AML-193 (cell line): ENCODE measurements around the gene MS4A4A.
"Not testable (repeated sequence)": the region's sequence is repeated elsewhere in the genome, so short reads cannot be mapped to it uniquely, and the experiment has no call there.

Experiments
- DNase-seq, 2 experiments: peaks; one replicate each; lab custom pipeline; 2025; lab: John Stamatoyannopoulos, UW

MS4A4A gene

DNA sequence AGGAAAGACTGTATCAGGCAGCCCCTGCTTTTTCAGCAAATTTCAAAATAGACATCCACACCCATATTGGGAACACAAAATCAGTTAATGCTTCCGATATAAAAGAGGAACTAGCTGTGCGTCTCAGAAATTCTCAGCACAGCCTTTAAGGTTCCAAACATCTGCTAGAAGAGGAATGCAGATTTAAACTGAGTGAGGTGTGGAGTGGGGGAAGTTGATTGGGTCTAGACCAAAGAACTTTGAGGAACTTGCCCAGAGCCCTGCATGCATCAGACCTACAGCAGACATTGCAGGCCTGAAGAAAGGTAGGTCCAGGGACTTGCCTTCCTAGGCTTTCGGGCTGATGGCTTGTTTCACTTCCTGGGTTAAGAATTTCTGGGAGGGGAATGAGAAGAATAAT is at the start of gene MS4A4A:
Gene MS4A4A (plus strand): TSS at position 255 of the 400 bp plus-strand sequence. CDS start 10 bp downstream, at position 265.
- peak; percentile 80 to 81 for DNase-seq

DNA sequence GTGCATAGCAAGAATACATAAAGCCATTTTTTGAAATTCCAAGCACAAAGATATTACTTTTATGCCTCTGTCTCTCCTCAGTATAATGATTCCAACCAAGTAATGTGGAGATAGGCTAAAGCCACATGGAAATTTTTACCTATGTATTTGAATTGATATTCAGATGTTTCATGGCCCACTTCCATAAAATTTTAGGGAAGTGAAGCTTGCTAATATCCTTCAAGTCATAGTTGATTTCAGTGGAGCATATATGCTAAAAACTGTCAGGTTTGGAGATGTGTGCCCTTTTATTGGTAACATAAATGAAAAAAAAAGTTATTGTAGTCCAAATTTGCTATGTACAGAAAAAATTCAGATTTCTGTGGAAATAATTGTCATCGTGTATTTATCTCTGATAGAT is 49.8 kb upstream of the MS4A4A start:
- no peak for DNase-seq

DNA sequence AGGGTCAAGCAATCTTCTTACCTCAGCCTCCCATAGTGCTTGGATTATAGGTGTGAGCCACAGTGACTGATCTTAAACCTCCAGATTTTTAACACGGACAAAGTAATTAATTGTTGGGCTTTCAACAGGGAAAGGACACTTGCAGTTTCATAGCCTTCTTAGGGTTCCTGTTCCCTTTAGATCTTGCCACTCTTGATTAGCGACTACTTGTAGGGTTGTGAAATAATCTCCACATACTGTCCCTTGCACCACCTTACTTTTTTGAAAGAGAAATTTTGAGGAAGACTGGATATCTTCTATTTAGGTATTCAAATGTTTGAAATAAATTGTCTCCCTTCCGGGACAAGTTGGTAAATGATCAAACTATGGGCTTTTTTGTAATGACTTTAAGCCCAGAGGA is 45.1 kb upstream of the MS4A4A start:
- peak; percentile 25 to 44 for DNase-seq

DNA sequence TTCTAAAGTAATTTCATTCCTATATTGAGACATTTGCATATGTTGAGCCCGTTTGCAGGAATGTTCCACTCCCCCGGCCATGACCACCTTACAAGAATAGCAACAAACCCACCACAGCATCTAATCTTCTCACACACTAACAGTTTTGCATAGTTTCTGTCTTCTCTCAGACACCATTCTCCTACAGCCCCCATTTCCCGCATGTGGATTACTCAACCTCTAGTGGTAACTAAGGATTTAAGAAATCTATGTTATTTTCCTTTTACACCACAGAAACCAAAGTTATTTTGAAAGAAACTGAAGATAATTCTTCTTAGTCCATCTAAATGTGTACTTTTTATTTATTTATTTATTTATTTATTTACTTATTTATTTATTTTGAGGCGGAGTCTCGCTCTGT is 39.8 kb upstream of the MS4A4A start:
- no peak for DNase-seq

DNA sequence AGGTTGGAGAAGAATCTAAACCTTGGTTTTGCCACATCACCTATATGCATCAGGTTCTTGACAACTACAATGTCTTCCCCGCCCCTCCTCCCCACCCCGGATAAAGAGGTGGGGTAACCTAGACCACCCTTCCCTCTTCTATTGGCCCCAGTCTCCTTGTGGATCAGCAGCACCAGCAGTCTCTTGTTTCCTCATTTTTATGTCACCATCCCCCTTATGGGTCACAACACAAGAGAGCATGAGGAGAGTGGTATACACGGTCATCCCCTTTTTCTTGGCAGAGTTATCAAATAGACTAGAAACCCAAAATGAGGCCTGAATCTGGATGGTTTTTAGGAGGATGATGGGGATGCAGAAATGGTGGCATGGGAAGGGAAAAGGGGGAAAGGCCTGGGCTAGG is 38.7 kb upstream of the MS4A4A start:
- DNase-seq = no peak

DNA sequence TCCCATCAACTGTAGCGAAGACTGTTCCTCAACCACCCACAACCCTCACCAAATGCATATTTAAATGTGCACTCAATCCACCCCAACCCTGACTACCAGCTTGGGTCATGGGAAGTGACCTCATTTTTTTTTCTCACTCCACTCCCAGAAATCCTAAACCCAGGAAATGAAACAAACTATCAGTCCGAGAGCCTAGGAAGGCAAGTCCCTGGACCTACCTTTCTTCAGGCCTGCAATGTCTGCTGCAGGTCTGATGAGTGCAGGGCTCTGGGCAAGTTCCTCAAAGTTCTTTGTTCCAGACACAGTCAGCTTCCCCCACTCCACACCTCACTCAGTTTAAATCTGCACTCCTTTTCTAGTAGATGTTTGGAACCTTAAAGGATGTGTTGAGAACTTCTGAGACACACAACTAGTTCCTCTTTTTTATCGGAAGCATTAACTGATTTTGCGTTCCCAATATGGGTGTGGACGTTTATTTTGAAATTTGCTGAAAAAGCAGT is 37.7 kb upstream of the MS4A4A start, which contains the start of gene MS4A4E:
Gene MS4A4E (minus strand): TSS at position 398 of the 500 bp plus-strand sequence. CDS start 13,082 bp downstream, outside the sequence.
- peak; percentile 54 to 56 for DNase-seq

DNA sequence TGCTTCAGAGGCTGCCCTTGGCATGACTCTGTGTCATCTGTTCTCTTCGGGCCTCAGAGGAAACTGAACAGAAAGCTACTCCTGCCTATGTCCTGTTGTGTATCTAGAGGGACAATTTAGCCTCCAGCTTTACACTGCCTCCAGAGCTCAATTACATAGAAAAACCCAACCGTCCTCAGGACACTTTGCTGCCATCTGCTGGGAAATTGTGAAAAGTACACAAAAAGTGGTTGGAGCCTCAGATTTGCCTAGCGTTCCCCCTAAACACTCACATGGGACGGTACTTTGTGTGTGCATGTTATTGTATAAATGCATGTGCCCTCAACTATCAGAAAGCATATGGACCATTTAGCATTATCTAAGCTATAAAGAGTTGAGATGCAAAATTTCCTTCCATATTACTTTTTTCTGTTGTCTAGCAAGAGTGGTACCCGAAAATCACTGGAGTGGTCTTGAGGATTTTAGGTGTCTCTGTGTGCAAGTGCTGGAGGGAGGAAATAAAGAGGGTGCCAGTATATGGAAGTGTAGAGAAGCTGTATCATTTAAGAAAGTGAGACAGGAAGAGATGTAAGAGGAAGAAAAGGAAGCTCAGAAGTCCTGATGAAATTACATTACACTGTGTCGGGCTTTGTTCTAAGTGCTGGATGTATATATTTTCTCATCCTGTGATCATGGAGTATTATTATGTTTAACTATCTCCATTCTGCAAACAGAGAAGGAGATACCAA is 28.8 kb upstream of the MS4A4A start:
- peak; percentile 20 to 40 for DNase-seq

DNA sequence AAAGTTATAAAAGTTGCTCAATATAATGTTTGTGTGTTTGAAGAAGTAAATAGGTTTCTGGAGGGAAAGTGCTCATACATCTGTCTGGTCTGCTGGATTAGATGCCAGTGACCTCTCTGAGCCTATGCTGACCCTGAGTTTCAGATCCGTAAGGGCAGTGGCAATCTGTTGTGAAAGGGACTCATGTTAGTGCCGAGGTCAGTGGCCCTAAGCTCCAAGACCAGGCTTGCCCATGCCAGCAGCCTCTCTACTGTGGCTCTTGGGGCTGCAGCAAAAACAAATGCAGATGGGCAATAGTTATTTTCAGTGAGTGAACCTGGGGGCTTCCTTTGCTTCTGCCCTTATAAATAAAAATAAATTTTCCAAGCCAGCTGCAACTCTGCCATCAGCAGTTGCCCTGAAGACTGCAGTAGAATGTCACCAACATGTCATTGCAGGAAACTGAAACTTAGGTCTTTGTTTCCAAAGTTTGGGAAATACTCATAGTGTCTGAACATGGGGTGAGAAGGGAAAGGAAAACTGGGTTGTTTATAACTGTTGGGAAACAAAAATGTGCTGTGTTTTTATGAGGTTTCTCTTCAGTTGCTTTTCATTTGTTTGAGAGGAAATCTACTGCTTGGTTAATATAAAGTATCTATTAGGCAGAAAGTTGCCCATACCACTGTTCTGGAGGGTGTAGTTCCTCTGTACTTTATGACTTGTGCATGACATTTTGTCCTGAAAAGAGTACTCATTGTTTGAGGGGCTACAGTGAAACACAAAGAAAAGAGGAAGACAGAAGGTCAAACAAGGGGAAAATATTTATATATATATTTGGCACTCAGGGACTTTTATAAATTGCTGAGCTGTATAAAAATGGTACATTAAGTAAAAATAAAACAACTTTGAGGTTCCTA is 28.0 kb upstream of the MS4A4A start:
- no peak for DNase-seq

DNA sequence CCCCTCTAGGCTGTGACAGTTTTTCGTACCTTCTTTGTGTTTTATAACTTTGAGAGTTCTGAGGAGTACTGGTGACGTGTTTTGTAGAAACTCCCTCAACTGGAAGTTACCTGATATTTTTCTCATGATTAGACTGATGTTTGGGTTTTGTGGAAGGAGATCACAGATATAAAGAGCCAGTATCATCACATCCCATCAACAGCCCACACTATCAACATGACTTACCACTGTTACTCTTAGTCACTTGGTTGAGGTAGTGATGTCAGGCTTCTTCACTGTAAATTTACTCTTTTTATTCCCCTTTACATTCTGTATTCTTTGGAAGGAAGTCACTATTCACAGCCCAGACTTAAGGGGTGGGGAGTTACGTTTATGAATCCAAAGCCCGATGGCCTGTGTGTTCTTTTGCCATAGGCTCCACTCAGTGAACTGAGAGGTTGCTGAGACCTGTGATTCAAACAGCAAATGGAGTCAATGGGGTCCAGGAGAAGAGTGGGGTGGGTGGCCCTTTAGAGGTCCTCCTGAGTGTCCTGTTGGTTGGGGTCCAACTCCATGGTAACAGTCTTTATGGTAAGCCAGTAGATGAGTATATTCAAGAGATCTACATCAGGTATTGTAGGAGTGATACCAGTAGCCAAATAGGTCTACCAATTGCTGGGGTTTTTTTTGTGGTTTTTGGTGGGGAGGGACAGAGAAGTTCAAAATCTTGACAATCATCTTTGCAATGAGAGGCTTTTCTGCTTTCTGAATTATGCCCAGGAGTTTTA is 22.3 kb upstream of the MS4A4A start:
- no peak for DNase-seq

DNA sequence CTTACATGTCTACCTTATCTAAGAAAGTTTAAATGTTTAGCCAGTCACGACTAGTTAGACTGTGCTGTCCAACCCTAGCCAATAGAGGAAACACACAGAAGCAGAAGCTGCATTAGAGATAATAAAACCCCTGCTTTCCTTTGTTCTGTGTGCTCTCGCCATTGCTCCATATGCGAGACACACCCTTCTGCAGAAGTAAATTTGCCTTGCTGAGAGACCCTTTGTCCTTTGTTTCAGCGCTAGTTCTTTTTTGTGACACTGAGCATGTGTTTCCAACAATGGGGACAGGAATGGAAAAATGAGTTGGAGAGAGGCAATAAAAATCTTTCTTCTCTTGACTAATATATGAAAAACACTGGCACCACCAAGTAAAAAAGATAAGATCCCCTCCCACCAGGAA is 19.5 kb upstream of the MS4A4A start:
- DNase-seq = no peak

DNA sequence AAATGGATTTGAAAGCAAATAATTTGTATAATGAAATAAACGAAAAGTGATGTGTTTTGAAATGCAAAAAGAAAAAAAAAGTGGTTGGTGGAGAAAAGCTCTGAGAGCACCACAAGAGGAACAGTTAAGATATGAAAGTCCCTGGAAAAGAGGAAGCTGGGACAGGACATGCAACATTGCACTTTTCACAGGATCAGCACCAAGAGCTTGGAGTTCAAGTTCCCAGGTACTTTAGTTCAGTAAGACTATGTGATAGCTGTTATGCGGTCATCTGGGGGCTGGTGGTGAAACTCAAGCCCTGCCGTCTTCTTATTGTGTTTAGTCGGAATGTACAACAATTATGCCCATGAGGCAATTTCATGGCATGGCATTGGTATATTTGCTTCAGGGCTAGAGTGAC is 17.1 kb upstream of the MS4A4A start:
- peak; percentile 28 to 32 for DNase-seq

DNA sequence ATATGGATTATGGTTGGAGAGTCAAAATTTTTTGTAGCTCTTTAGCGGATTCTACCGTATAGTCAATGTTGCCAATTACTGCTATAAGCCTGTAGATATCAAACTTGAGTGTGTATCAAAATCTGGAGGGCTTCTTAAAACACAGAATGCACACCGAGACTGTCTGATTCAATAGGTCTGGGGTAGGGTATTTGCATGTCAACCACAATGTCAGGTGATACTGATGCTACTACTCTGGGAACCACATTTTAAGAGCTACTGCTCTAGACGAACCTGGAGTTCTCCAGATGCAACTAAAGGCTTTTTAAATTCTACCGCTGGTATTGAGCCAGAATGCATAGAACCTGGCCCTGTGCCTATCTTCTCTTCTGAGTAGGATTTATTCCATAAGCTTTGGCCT is 15.8 kb upstream of the MS4A4A start:
- no peak for DNase-seq

DNA sequence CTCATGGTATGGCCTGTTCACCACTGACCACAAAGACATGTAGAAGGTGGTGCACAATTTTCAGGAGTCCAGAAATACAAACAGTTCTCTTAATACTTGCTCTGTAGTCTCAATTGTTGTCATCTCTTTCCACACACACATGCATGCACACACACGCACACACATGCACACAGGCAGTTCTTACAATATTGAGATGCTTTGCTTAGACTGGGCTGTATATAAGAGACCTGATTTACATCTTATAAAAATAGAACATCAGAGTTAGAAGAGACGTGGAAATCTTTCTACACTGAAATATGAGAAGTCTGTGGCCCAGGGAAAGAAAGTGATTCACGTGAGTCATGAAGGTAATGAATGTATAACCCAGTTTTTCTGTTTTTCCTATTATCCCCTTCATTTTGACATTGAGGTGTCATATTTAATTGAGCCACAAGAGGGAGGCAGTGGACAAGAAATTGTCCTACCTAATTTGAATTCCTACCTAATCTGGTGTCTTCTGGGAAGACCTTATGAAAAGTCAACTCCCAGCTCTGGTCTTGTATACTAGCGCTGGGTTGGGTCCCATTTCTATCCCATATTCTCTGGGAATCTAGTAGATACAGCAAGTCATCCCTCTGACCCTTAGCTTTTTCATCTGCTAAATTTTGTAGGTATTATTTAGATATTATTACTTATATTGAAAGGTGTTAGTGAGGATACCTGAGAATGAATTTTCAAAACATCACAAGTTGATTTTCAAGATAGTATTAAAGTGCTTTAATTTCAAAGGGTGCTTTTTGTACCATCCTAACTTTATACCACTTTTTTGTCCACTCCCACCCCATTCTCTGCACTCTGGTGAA is 14.9 kb upstream of the MS4A4A start:
- peak; percentile 15 to 58 for DNase-seq

DNA sequence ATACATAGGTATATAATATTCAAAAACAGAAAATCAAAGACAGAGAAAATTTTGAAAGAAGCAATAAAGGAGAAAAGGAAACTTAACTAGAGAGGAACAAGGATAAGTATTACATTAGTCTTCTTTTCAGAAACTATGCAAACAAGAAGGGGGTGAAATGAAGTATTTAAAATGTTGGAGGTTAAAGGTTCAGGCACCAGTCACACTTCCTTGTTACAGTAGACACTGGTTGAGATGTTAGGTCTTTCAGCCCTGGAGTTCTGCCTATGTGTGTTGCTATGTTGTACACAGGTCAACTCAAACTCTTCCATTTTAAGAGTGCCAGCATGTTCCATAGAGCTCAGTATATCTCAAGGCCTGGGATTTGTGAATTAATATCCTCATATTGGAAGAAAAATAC is 6.0 kb upstream of the MS4A4A start:
- DNase-seq = no peak

DNA sequence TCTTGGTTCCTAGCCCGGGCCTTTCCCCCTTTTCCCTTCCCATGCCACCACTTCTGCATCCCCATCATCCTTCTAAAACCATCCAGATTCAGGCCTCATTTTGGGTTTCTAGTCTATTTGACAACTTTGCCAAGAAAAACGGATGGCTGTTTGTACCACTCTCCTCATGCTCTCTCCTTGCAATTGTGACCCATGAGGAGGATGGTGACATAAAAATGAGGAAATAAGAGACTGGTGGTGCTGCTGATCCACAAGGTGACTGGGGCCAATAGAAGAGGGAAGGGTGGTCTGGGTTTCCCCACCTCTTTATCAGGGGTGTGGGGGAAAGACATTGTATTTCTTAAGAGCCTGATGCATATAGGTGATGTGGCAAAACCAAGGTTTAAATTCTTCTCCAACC is 1.0 kb downstream of the MS4A4A start:
- DNase-seq = no peak

DNA sequence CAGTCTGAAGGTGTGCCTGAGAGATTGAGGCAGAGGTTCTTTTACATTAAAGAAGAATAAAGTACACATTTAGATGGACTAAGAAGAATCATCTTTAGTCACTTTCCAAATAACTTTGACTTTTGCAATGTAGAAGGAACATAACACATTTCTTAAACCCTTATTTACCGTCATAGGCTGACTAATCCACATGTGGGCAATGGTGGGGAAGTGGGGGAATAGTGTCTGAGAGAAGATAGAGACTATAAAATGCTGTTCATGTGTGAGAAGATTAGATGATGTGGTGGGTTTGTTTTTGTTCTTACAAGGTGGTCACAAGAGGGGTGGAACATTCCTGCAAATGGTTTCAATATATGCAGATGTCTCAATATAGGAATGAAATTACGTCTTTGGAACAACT is 1.8 kb downstream of the MS4A4A start:
- no peak for DNase-seq

DNA sequence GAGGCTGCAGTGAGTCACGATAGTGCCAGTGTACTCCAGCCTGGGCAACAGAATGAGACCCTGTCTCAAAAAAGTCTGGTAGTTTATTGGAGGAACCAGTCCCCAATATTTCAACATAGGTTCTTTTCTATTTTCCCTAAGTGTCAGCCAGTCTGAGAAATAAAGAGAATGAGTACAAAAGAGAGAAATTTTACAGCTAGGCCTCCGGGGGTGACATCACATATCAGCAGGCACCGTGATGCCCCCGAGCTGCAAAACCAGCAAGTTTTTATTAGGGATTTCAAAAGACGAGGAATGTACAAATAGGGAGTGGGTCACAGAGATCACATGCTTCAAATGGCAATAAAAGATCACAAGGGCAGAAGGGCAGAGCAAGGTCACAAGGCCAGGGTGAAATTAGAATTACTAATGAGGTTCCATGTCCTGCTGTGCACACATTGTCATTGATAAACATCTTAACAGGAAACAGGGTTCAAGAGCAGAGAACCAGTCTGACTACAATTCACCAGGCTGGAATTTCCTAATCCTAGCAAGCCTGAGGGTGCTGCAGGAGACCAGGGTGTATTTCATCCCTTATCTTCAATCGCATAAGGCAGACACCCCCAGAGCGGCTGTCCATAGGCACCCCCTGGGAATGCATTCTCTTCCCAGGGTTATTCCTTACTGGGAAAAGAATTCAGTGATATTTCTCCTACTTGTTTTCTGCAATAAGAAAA is 5.1 kb downstream of the MS4A4A start:
- DNase-seq = not testable (repeated sequence)

DNA sequence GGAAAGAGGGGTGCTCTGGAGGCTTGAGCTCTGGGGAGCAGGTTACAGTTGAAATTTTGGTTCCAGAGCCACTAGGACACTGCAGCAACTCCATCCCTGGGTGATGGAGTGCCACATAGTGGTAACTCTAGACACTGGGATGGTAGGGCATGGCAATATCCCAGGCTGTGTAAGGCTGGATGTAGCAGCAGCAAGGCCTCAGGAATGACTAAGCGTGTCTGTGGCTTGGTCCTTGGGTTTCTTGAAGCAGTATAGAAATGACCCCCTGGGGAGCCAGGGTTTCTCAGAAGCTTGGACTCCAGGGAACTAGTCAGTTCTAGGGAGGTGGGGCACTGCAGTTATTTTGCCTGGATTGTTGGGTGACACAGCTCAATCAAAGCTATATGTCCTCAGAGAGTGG is 8.1 kb downstream of the MS4A4A start:
- DNase-seq = no peak

DNA sequence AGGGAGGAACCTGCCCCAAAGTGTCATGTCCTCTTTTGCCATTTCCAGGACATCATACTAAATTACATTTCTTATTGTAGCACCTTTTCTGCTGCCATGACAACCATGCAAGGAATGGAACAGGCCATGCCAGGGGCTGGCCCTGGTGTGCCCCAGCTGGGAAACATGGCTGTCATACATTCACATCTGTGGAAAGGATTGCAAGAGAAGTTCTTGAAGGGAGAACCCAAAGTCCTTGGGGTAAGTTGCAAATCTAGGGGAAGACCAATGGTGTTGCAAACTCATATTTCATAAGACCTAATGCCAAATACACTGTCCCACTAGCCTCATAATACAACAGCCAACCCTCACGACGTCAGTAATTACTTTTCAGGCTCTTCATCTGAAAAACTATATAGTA is 11.7 kb downstream of the MS4A4A start:
- no peak for DNase-seq

DNA sequence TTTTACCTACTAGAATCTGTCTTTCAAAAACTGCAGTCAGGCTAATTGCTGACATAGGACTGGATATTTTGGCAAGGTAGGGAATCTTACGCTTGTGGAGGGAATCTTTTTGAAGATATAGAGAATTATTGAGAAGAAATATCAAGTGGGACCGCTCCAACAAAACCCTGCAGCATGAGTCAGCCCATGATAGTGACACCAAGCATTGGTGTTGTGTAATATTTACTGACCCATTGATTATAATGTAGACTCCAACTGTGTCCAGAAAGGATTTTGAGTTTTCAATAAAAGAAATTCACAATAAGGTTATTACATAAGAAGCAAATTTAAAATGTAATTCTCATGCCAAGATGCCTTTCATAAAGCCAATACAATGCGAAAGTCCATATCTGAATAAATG is 20.7 kb downstream of the MS4A4A start:
- no peak for DNase-seq

DNA sequence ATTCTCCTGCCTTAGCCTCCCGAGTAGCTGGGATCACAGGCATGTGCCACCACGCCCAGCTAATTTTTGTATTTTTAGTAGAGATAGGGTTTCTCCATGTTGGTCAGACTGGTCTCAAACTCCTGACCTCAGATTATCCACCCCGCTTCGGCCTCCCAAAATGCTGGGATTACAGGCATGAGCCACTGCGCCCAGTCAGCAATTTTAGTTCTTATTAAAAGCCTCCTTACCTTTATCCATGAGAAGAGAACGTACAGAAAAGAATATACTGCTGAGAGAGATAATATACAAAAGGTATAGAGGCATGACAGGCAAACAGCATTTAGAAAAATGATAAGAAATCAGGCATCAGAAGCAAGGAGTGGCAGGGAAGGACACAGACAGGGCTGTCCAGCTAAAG is 21.4 kb downstream of the MS4A4A start:
- not testable (repeated sequence) for DNase-seq
